8988T (cell line): ENCODE data around the gene NCL.
A peak's percentile ranks its signal among the peaks of the same experiment; 100 is the strongest.

Source experiments
- DNase-seq: peaks from one replicate; pipeline ENCODE4 v3.0.0; 2011

NCL gene, protein sequence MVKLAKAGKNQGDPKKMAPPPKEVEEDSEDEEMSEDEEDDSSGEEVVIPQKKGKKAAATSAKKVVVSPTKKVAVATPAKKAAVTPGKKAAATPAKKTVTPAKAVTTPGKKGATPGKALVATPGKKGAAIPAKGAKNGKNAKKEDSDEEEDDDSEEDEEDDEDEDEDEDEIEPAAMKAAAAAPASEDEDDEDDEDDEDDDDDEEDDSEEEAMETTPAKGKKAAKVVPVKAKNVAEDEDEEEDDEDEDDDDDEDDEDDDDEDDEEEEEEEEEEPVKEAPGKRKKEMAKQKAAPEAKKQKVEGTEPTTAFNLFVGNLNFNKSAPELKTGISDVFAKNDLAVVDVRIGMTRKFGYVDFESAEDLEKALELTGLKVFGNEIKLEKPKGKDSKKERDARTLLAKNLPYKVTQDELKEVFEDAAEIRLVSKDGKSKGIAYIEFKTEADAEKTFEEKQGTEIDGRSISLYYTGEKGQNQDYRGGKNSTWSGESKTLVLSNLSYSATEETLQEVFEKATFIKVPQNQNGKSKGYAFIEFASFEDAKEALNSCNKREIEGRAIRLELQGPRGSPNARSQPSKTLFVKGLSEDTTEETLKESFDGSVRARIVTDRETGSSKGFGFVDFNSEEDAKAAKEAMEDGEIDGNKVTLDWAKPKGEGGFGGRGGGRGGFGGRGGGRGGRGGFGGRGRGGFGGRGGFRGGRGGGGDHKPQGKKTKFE

GRCh38 chr2:231463698-231464575 is at the start of gene NCL:
Gene NCL, minus strand, starts transcription at chr2:231464484. Its CDS starts 131 bp downstream, at chr2:231464353.
- DNase-seq, result peak; percentile 62

DNA sequence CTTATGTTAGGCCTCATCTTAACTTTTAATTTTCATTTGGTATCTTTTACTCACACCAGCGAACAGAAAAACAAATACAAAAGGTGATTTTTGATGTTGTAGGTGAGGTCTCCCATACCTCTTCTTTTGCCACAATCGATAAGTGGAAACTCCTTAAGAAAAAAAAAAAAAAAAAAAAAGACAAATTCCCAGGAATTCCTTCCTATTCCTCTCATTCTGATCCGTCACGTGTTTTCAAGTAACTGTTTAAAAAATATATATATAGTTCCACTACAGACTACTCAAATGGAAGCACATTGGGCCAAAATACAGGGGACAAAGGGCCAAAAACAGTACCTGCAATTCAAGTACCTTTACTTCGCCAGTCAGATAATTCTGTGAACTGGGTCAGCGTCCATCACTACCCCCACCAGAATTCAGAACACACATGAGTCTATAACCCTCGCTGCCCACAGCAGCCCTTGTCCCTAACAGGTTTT is 49.5 kb upstream of the NCL start:
- DNase-seq, result no peak

DNA sequence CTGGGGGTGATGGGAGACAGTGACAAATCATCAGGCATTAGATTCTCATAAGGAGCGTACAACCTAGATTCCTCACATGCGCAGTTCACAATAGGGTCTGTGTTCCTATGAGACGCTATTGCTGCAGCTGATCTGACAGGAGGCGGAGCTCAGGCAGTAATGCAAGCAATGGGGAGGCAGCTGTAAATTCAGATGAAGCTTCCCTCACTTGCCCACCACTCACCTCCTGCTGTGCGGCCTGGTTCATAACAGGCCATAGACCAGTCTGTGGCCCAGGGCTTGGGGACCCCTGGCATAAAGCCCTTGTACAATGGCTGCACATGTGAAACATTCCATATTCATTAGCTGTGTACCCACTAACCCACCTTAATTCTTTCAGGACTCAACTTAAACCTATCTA is 47.9 kb upstream of the NCL start:
- no peak for DNase-seq

DNA sequence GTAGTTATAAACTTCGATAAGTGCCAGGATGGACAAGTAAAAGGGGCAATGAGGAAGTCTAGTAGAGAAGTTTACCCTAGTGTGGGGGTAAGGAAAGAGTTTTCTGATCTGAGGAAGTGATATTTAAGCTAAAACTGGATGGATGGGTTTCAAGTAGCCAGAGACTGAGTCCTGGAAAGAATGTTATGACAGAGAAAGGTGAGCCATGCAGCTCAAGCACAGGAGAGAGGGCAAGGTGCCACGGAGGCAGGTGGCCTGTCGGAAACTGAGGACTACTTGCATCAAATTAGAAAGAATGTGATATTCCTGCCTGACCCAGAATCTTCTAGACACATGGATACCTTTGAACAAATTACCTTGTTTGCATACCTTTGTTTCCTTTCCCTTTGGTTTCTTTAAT is 39.5 kb upstream of the NCL start:
- DNase-seq, result no peak

DNA sequence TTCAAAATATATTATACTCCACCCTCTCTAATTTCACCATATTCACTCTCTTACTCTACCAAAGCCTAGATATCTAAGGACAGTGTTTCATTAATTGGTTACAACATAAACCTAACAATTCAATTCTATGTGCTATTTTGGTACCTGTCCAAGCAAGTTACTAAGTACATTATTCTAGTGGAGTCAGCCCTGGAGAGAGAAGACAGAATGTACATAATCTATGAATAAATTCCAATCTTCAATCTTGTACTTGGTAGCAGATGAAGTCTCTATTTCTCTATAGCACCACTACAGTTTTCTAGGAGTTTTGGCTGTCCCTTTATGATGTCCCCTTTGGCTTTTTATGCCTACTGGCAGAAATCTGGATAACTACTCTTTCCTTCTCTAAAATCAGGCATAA is 38.3 kb upstream of the NCL start:
- no peak for DNase-seq

GRCh38 chr2:231497651-231498050 is 33.4 kb upstream of the NCL start:
- no peak for DNase-seq

DNA sequence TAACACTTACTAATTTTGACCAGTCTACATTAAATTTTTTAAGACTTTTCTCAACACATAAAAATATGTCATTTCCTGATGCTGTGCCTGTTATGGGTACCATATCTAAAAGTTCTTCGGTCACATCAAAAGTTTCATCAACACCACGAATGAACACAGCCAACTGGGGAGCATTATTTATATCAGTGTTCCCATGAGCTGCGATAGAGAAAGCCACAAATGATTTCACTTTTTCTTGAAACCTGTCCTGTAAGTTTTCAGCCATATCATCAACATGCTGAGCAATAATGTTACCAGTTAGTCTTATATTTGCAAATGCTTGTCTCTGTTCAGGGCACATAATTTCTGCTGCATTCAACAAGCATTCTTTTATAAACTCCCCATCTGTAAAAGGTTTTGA is 30.4 kb upstream of the NCL start:
- no peak for DNase-seq

GRCh38 chr2:231490801-231491200 is 26.5 kb upstream of the NCL start:
- no peak for DNase-seq

DNA sequence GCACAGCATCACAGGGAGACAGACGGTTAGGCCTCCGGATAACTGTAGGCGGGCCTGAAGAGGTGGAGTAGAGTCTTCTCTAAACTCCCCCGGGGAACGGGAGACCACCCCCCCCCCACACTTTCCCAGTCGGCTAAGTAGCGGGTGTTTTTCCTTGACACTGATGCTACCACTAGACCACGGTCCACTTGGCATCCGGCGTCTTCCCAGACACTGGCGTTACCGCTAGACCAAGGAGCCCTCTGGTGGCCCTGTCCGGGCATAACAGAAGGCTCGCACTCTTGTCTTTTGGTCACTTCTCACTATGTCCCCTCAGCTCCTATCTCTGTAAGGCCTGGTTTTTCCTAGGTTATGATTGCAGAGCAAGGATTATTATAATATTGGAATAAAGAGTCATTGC is 25.7 kb upstream of the NCL start:
- no peak for DNase-seq

DNA sequence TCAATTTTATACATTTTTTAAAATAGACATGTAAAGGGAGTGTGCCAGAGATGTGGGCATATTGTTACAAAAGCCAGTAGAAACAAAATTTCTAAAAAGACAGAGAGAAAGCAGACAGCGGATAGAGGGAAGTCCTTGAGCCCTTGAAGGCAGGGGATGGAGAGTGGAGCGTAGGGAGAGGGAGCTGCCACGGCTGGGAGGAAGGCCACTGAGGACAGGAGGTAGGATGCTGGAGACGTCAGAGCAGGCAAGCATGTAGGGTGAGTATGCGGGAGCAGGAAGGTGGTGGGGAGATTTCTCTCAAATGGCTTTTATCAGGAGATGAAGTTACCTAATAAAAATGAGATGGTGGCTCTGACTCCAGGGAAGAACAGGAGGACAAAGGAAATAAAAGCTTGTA is 24.0 kb upstream of the NCL start:
- no peak for DNase-seq

DNA sequence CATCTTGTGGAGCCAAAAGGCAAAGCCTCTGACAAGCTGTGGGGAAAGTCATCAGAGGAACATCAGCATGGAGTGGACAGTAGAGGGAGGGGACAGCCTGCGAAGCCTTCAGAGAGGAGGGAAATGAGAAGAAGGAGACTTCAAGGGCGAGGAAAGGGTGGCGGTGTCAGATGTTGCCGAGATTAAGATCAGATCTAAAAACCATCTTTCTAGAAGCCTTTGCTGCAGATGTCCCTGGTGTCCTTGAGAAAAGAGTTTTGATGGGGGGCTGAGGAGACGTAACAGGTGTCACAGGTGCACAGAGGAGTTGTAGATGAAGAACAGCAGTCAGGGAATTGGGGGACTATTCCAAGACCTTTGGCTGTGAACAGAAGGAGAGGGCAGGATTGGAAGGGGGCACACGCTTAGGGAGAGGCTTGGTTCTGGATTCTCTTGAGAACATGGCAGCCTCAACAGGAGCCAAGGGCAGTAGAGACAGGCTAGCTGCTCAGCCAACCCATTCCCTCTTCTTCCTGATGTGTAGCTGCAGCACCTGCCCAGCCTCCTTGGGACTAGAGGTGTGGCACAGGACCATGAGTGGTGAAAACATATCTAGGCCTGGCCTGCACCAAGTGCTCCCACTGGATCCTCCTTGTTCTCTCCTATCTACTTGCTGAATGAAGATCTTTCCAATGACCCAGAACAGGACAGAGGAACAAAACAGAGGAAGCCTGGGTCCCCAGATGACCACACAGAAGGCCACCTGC is 22.7 kb upstream of the NCL start:
- DNase-seq, result no peak

GRCh38 chr2:231483398-231484329 is 19.4 kb upstream of the NCL start:
- no peak for DNase-seq

DNA sequence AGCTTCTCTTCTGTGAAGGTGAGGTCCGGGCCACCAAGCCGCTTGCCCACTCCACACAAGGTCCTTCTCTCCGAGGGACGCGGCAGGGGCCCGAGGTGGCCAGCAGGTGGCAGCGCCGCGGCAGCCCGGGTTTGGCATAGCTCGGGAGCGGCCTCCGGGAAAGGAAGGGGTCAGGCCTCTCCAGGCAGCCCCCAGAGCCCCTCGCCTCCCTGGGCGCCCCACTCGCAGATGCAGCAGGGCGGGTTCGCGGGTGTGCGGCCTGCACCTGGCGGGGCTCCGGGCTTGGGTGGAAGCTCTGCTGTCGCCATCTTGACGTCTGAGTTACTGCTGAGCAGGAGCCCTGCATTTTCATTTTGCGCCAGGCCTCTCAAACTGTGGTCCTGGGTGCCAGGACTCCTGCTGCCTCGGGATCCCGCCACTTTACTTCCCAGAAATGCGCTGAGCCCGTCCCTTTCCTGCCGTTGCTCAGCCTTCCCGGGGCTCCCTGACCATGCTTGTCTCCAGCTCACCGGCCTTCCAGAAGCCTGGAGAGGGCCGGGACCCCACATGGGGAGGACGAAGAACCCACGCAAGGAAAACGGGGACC is 18.6 kb upstream of the NCL start:
- peak; percentile 96 for DNase-seq

DNA sequence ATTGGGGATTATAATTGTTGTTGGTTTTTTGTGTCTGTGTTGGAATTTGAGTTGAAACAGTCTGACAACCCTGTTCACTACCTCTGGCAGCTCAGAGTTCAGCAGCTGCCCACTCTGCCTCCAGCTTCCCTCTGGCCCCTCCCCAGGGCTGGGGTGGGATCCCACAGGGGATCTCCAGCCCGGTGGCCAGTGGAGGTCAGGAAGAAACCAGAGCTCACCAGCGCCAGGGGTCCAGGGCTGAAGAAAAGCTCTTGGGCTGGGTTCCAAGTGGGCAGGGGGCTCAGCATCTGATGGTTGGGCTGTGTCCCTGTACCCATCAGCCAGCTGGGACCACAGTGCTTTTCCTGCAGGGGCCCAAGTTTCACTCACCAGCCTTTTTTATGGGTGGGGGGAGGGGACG is 16.5 kb upstream of the NCL start:
- DNase-seq, result no peak

DNA sequence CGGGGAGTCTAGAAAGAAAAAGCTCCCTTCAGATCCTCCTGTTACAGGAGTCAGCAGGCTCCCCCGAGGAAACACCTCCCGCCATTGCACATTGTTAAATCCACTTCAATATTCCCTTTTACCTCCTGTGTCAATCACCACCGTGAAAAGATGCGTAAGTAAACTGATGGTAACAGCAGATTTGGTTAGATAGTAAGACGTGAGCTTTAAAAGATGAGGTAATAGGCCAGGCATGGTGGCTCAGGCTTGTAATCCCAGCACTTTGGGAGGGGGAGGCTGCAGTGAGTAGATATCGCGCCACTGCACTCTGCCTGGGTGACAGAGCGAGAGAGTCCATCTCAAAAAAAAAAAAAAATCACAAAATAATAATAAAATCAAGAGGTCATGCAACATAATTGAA is 15.2 kb upstream of the NCL start:
- DNase-seq, result no peak

DNA sequence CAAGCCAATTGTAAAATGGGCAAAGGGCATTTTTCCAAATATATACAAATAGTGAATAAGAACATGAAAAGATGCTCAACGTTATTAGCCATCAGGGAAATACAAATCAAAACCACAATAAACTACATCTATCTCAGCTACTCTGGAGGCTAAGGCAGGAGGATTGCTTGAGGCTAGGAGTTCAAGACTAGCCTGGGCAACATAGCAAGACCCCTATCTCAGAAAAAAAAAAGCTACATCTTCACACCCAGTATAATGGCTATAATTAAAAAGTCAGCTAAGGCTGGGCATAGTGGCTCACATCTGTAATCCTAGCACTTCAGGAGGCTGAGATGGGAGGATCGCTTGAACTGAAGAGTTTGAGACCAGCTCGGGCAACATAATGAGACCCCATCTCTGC is 12.6 kb upstream of the NCL start:
- DNase-seq, result no peak

- no peak for DNase-seq
Measured at GRCh38 chr2:231475965-231476364, 11.7 kb upstream of the NCL start.

DNA sequence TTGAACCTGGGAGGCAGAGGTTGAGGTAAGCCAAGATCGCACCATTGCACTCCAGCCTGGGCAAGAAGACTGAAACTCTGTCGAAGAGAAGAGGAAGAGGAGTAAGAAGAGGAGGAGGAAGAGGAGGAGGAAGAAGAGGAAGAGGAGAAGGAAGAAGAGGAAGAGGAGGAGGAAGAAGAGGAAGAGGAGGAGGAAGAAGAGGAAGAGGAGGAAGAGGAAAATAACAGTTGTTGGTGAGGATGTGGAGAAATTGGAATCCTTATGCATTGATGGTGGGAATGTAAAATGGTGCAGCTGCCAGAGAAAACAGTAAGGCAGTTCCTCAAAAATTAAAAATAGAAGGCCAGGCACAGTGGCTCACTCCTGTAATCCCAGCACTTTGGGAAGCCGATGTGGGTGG is 8.5 kb upstream of the NCL start:
- DNase-seq, result no peak

GRCh38 chr2:231470246-231470900 is 6.1 kb upstream of the NCL start:
- no peak for DNase-seq

DNA sequence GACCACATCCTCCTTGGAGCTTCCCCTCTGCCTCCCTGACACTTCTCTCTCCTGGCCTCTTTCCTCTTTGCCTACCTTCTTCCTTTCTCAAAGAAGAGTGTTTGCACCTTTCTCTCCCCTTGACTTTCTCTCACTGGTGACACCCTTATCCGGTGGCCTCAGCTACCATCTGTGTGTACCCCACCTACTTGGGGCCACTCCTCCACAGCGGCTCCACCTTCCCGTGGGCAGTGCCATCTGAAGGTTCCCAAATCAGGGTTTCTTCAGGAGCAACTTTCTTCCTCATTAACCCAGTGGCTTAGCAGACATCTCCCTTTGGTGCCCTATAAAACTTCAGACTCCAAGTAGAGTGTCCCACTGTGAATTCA is 5.3 kb upstream of the NCL start:
- DNase-seq, result no peak
